ENCODE measurements around the gene TOMM7.
"Not testable (repeated sequence)": the region's sequence is repeated elsewhere in the genome, so short reads cannot be mapped to it uniquely, and the experiment has no call there.

The TOMM7 gene

DNA sequence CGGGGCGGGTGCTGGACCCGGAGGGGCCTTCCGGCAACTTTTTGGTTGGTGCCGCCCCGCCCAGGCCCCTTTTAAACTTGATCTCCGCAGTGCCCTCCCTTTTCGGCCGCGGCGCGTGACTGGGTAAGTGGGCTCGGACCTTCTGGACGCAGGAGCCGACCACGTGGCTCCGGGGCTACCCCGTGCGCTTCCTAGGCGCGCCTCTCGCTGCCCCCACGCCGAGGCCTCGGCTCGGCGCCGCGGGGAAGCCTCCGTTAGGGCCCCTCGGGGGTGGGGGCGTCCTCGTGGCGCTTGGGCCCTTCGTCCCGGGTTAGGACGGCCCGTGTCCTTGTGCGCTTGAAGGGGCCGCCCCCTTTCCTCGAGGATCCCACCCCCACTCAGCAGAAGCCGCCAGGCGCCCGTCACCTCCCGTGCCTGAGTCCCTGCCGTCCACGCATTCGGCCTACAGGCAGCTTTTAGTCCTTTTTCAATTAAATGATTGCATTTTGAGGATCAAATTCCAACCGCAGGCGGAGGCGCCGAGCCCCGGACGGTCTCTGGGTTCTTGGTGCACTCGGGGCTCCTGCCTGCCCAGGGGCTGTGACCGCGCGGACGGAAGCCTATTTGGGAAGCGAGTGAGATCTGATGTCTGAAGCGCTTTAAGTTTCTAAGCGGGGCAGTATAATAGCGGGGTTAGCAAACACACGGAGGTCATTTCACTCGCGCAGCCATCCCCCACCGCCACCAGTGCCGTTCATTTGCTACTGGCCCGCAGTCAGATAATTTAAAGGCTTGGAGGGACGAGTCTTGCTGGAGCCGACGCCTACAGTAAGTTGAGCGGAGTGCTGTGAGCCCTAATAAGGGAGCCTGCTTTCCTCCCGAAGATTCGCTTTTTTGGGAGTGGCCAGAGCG, 31.8 kb upstream of the TOMM7 start:
- DNase-seq (ENCODE audit: extremely low read depth in 1 of 2, low read depth in 1 of 2) = peak; percentile 67 to 74

DNA sequence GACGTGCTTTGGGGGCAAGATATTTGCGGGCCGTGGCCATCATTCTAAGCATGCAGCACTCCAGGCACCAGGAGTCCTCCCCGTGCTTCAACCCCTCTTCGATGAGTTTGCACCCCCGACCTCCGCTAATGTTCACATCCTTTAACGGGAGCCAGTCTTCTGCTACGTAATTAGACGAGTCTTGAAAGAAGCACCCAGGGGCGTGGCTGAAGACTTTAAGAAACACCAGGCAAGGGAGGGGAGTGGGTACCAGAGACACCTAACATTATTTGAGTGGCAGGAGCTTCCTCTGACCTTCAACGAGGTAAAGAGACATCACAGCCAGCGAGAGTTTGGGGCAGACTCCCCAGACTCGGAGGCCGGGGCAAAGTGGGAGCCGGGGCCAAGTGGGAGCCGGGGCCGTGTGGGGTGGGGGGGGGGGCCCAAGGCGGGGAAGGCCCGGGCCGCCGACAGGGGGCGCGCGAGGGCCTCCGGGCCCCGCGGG, 31.1 kb upstream of the TOMM7 start:
- no peak for DNase-seq (ENCODE audit: extremely low read depth in 1 of 2, low read depth in 1 of 2)

- DNase-seq (ENCODE audit: extremely low read depth in 1 of 2, low read depth in 1 of 2) = no peak
Observed at GRCh38 chr7:22853138-22853537, 30.5 kb upstream of the TOMM7 start.

DNA sequence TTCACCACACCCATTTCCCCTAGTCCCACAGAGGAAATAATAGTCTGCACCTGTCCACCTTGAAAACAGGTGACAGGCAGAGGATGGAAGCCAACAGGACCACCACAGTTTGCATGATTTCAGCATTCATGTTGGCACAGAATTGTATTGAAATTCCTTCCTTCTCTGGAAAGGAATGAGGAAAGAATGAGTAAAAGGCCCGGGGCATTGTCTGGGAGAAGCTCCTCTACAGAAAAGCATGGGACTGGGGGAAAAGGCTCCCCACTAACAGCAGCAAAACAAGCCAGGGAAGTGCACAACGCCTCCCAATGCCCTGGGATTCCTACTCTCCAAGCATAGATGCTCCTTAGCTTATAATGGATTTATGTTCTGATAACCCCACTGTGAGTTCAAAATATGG, 28.5 kb upstream of the TOMM7 start:
- no peak for DNase-seq (ENCODE audit: extremely low read depth in 1 of 2, low read depth in 1 of 2)

DNA sequence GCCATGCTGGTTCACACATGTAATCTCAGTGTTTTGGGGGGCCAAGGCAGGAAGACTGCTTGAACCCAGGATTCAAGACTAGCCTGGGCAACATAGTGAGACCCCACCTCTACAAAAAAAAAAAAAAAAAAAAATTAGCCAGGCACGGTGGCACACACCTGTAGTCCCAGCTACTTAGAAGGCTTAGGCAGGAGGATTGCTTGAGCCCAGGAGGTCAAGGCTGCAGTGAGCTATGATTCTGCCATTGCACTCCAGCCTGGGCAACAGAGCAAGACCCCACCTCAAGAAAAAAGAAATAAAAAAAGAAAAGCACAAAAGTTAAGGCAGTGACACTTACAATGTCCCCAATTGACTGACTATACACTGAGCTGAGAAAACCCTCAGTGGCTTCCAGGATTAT, 27.7 kb upstream of the TOMM7 start:
- DNase-seq (ENCODE audit: extremely low read depth in 1 of 2, low read depth in 1 of 2) = not testable (repeated sequence)

- DNase-seq (ENCODE audit: extremely low read depth in 1 of 2, low read depth in 1 of 2) = no peak
Observed at GRCh38 chr7:22849662-22850061, 27.0 kb upstream of the TOMM7 start.

DNA sequence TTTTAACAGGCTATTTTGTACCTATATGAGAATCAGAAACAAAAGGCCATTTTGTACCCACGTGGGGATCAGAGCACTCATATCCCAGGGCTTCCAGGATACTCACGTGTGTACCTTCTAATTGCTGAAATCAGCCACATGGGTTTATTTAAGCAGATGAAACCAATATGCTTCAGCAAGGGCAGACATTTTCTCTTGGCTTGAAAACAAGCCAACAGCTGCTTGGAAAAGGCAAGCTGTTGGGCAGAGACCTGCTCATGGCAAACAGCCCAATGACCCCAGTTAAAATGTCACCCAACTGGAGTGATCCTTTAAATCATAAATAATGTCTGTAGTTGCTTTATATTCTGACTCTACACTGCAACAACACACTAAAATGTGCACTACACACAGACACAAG, 26.5 kb upstream of the TOMM7 start:
- DNase-seq (ENCODE audit: extremely low read depth in 1 of 2, low read depth in 1 of 2) = no peak

- DNase-seq (ENCODE audit: extremely low read depth in 1 of 2, low read depth in 1 of 2) = no peak
Observed at GRCh38 chr7:22846961-22847360, 24.3 kb upstream of the TOMM7 start.

GRCh38 chr7:22845221-22845834, 22.7 kb upstream of the TOMM7 start:
- DNase-seq (ENCODE audit: extremely low read depth in 1 of 2, low read depth in 1 of 2) = no peak

GRCh38 chr7:22843681-22844309, 21.1 kb upstream of the TOMM7 start:
- DNase-seq (ENCODE audit: extremely low read depth in 1 of 2, low read depth in 1 of 2) = no peak

GRCh38 chr7:22842973-22843372, 20.3 kb upstream of the TOMM7 start:
- DNase-seq (ENCODE audit: extremely low read depth in 1 of 2, low read depth in 1 of 2) = no peak

GRCh38 chr7:22842383-22842941, 19.8 kb upstream of the TOMM7 start:
- no peak for DNase-seq (ENCODE audit: extremely low read depth in 1 of 2, low read depth in 1 of 2)

- no peak for DNase-seq (ENCODE audit: extremely low read depth in 1 of 2, low read depth in 1 of 2)
Observed at GRCh38 chr7:22841954-22842353, 19.3 kb upstream of the TOMM7 start.

DNA sequence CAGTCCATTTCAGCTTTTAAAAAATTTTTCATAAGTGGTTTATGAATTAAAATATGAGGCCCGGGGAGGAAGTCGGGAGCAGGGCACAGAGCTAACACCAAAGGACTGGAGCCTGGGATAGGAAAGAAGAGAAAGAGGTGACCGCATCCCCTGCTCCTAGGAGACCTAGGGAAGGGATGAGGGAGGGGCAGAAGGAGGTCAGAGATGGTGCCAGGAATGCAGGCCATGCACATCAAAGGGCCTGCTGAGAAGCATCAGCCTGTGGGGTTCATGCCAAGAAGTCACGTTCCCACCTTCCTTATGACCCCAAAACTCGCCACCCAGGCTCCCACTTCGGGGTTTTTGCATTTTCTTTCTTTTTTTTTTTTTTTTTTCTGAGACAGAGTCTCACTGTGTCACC, 14.7 kb upstream of the TOMM7 start:
- no peak for DNase-seq (ENCODE audit: extremely low read depth in 1 of 2, low read depth in 1 of 2)

DNA sequence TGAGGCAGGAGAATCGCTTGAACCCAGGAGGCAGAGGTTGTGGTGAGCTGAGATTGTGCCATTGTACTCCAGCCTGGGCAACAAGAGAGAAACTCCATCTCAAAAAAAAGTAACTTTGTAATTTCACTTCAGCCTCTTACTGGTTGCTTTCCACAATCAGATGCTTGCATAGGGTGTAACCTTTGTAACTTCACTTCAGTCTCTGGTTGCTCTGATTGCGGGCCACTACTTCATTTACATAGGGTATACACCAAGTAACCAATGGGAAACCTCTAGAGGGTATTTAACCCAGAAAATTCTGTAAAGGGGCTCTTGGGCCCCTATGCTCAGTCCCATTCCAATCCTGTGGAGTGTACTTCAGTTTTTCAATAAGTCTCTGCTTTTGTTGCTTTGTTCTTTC, 13.9 kb upstream of the TOMM7 start:
- not testable (repeated sequence) for DNase-seq (ENCODE audit: extremely low read depth in 1 of 2, low read depth in 1 of 2)

DNA sequence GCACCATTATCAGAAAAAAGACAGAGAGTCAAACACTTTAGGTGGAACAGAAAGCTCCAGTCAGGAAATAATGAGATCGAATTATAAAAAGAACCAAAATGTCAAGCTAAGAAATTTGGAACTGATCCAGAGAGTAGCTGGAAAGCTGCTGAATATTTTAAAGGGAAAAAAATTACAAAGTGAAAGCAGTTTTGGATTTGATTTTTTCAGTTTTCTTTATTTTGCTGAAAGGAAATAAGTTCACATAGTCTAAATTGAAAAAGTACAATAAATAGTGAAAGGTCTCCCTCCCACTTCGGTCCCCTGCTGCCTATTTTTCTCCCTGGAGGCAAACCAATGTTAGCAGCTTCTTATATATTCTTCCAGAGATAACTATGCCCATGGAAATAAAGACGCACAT, 11.3 kb upstream of the TOMM7 start:
- no peak for DNase-seq (ENCODE audit: extremely low read depth in 1 of 2, low read depth in 1 of 2)

DNA sequence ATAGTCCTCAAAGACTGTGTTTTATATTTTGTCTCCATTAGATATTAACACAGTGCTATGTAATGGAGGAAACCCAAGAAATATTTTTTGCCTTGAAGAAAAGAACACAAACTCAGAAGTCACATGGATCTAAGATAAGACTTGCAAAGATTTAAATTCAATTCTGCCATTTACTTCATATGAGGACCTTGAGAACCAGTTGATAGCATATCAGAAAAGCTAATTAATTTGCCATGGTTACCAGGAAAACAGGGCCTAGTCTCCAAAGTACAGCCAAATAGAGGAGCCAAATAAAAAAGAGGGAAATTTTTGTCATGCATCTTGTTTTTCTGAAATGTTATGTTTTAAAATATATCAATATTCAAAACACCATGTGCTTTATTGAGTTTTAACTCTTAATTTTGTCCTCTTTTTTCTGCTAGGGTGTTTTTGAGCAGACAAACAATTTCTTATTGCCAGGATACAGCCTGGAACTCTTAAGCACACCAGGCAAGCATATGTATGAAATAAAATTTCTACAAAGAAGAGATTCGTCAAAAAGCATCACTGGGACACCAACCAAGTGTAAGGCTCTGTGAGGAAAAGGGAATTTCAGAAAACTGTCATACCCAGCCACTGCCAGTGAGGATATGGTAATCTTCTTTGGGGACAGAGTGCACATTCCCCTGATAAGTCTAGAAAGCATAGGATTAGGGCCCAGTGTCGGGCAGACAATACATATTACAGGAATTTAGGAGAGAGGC, 10.6 kb upstream of the TOMM7 start:
- DNase-seq (ENCODE audit: extremely low read depth in 1 of 2, low read depth in 1 of 2) = no peak

DNA sequence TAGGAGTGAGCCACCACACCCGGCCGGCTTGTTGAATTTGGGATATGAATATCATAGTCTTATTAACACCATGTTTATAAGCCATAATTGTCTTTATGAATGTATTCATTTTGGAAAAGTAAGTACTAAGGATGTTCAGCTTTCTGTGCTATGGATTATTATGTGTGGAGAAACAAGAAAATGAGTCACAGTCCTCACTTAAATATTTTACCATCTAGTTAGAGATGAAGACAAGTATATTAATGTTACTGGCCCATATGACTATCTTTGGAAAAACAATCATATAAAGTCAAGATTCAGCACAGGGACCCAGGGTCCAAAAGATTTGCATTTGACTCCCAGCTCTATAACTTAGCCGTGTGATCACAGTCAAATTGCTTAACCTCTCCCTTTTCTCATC, 9.8 kb upstream of the TOMM7 start:
- DNase-seq (ENCODE audit: extremely low read depth in 1 of 2, low read depth in 1 of 2) = no peak

DNA sequence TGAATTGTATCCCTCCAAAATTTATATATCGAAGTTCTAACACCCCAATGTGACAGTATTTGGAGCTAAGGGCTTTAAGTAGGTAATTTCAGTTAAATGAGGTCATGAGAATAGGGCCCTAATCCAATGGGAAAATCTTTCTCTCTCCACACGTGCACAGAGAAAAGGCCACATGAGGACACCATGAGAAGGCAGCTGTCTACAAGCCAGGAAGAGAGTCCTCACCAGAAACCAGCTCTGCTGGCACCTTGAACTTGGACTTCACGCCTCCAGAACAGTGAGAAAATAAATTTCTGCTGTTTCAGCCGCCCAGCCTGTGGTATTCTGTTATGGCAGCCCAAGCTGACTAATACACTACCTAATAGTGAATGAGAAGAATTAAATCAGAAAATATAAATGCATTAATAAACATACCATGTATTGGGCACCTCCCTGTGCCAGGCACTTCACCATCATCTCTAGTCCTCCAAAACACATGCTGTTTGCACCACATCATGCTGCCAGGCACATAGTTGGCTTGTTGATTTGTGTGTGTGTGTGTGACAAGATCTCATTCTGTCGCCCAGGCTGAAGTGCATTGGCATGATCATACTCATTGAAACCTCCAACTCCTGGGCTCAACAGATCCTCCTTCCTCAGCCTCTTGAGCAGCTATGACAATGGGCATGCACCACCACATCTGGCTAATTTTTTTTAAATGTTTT, 9.1 kb upstream of the TOMM7 start:
- DNase-seq (ENCODE audit: extremely low read depth in 1 of 2, low read depth in 1 of 2) = no peak

DNA sequence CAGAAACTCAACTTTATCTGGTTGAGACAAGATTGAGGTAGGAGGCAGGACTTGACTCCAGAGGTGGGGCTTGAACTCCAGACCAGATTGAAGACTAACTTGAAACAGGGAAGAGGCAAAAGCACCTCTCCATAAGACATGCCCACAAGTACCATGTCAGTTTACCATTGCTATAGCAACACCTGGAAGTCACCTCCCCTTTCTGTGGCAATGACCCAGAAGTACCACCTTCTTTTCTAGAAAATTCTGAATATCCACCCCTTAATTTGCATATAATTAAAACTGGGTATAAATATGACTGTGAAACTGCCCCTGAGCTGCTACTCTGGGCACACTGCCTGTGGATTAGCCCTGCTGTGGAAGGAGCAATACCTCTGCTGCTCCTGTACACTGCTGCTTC, 4.9 kb upstream of the TOMM7 start:
- no peak for DNase-seq (ENCODE audit: extremely low read depth in 1 of 2, low read depth in 1 of 2)

Measured in stimulated activated CD8-positive, alpha-beta memory T cell treated with anti-CD3 and anti-CD28 coated beads, Interleukin-7, amount 100 ng/mL, for 48 hours (primary cell).